HCT116 (cell line): Measurements from ENCODE around the gene TSC2. TPM values are rescaled to one million over a fixed set of nuclear protein-coding genes. Genes with fewer than 3 reads are reported as not detected.

Experiments used
- ATAC-seq: fragments of 200-7000 bp; cut with Tn5 transposase; 2 replicates; pipeline ENCODE4 v1.9.1; 2020; ENCODE audit warnings: mild to moderate bottlenecking, moderate library complexity
- BruUV-seq: library from RNA; stranded (reverse); fragments of 400-500 nt; replicated peaks from 2 replicates; lab custom pipeline; 2021; lab: Mats Ljungman, UMichigan
- CTCF ChIA-PET: fragments of 300-600 bp; sonication (Branson Sonifier 250); formaldehyde crosslinking; loops from one replicate; lab custom pipeline; 2021; ENCODE audit warnings: antibody characterized with exemption; lab: Charles Lee
- POLR2A ChIA-PET: fragments of 300-600, 350-600 bp; sonication (Branson Sonifier 250); formaldehyde crosslinking; loops from one replicate; lab custom pipeline; 2021; ENCODE audit warnings: antibody characterized with exemption; lab: Charles Lee
- RAD21 ChIA-PET, 2 experiments: fragments of 300-600 bp; sonication (Branson Sonifier 250); formaldehyde crosslinking; loops; one replicate each; lab custom pipeline; 2023; ENCODE audit warnings: low total read pairs in 2 of 2; ENCODE audit not compliant: uncharacterized antibody in 2 of 2, unreplicated experiment in 2 of 2, low non-redundant PET in 1 of 2; lab: Charles Lee
- DNase-seq: peaks from one replicate; pipeline ENCODE4 v3.0.0-alpha.2; 2010; ENCODE audit warnings: low read depth, low spot score
- H2AFZ ChIP-seq: fragments of 200-600 bp; shearing (Covaris generic), sonication (generic); 2 replicates; pipeline ENCODE4 v1.6.1; 2017; ENCODE audit warnings: low read depth, mixed run types, mixed read lengths, antibody characterized with exemption, low read length; ENCODE audit not compliant: poor library complexity, severe bottlenecking
- H3K27ac ChIP-seq: 2 replicates; pipeline ENCODE4 v1.5.1; 2012; ENCODE audit warnings: low read depth, low read length
- H3K27me3 ChIP-seq: fragments of 200-600 bp; sonication (generic); 2 replicates; pipeline ENCODE4 v1.6.1; 2016; ENCODE audit warnings: mixed run types, low read length, mixed read lengths; ENCODE audit not compliant: insufficient read depth
- H3K36me3 ChIP-seq, 2 experiments: fragments of 200-500 bp in 1 of 2; fragments of 200-600 bp in 1 of 2; sonication (Bioruptor generic) in 1 of 2; sonication (generic) in 1 of 2; 2 replicates each; pipeline versions ENCODE4 v1.5.1 to v1.6.1; 2014 to 2016; ENCODE audit warnings: low read length in 2 of 2, inconsistent platforms in 1 of 2, mixed read lengths in 1 of 2, mixed run types in 1 of 2; ENCODE audit not compliant: insufficient read depth in 2 of 2, control insufficient read depth in 1 of 2
- H3K4me1 ChIP-seq, 2 experiments: fragments of 200-600 bp in 1 of 2; sonication (generic) in 1 of 2; 2 replicates each; pipeline versions ENCODE4 v1.5.1 to v1.6.1; 2012 to 2017; ENCODE audit warnings: low read length in 2 of 2, inconsistent platforms in 1 of 2, mild to moderate bottlenecking in 1 of 2, mixed read lengths in 1 of 2, mixed run types in 1 of 2, moderate library complexity in 1 of 2; ENCODE audit not compliant: insufficient read depth in 2 of 2, control insufficient read depth in 1 of 2
- H3K4me2 ChIP-seq: fragments of 200-600 bp; sonication (generic); 2 replicates; pipeline ENCODE4 v1.6.1; 2017; ENCODE audit warnings: mixed run types, low read length, mixed read lengths
- H3K4me3 ChIP-seq, 2 experiments: fragments of 200-600 bp in 1 of 2; sonication (generic) in 1 of 2; replicated peaks in 1 of 2; 2 replicates each; pipeline ENCODE4 v1.5.1; 2011 to 2016; ENCODE audit warnings: low read length in 2 of 2, control low read depth in 1 of 2, low read depth in 1 of 2, mild to moderate bottlenecking in 1 of 2, mixed read lengths in 1 of 2, mixed run types in 1 of 2
- H3K79me2 ChIP-seq: fragments of 200-600 bp; sonication (generic); 2 replicates; pipeline ENCODE4 v1.6.1; 2017; ENCODE audit warnings: mild to moderate bottlenecking, mixed run types, low read length, moderate library complexity, mixed read lengths; ENCODE audit not compliant: insufficient read depth
- H3K9ac ChIP-seq: fragments of 200-600 bp; sonication (generic); 2 replicates; pipeline ENCODE4 v1.6.1; 2016; ENCODE audit warnings: low read length, mixed read lengths
- H3K9me2 ChIP-seq: fragments of 200-600 bp; sonication (generic), shearing (Covaris generic); 2 replicates; pipeline ENCODE4 v1.6.1; 2017; ENCODE audit warnings: mixed run types, mild to moderate bottlenecking, moderate library complexity; ENCODE audit not compliant: insufficient read depth
- H3K9me3 ChIP-seq, 2 experiments: fragments of 200-500 bp in 1 of 2; fragments of 200-600 bp in 1 of 2; sonication (Bioruptor generic) in 1 of 2; sonication (generic) in 1 of 2; 2 replicates each; pipeline ENCODE4 v1.6.1; 2014 to 2017; ENCODE audit warnings: low read length in 2 of 2, mixed read lengths in 2 of 2, inconsistent platforms in 1 of 2, low read depth in 1 of 2, mild to moderate bottlenecking in 1 of 2, mixed run types in 1 of 2, moderate library complexity in 1 of 2; ENCODE audit not compliant: control insufficient read depth in 1 of 2, insufficient read depth in 1 of 2
- H4K20me1 ChIP-seq: fragments of 200-600 bp; sonication (generic), shearing (Covaris generic); 2 replicates; pipeline ENCODE4 v1.6.1; 2017; ENCODE audit warnings: mixed run types, mild to moderate bottlenecking, moderate library complexity; ENCODE audit not compliant: insufficient read depth
- EZH2 ChIP-seq: fragments of 200-600 bp; sonication (generic); IDR thresholded peaks from 2 replicates; pipeline ENCODE4 v1.6.1; 2017; ENCODE audit warnings: antibody characterized with exemption, mixed run types
- POLR2A ChIP-seq: IDR thresholded peaks from 2 replicates; pipeline ENCODE4 v1.7.0; 2011; ENCODE audit warnings: borderline replicate concordance; ENCODE audit not compliant: insufficient read depth, insufficient read length; ENCODE audit errors: extremely low read depth
- POLR2AphosphoS5 ChIP-seq: IDR thresholded peaks from 2 replicates; pipeline ENCODE4 v1.6.1; 2011; ENCODE audit warnings: mild to moderate bottlenecking, low read depth, low read length, moderate library complexity
- RAD21 ChIP-seq: IDR thresholded peaks from 2 replicates; pipeline ENCODE4 v1.6.1; 2012; ENCODE audit warnings: low read depth, mild to moderate bottlenecking
- YY1 ChIP-seq: IDR thresholded peaks from 2 replicates; pipeline ENCODE4 v1.6.1; 2011; ENCODE audit warnings: low read length, low read depth, moderate library complexity, mild to moderate bottlenecking; ENCODE audit not compliant: insufficient replicate concordance; ENCODE audit errors: extremely low read depth
- ZFX ChIP-seq: fragments of 450-650 bp; IDR thresholded peaks from 2 replicates; pipeline ENCODE4 v1.6.1; 2017
- intact Hi-C: fragments of 100-400 bp; cut with micrococcal nuclease; formaldehyde crosslinking; loops from 2 replicates; pipeline ENCODE4 v1.10.0; 2022
- total RNA-seq: library from RNA; stranded (reverse); gene quantifications from one replicate; pipeline ENCODE4 v1.2.1, GENCODE V29; 2021; ENCODE audit not compliant: unreplicated experiment
- TF ChIP-seq, protein P1 (sequence below): IDR thresholded peaks from 2 replicates; pipeline ENCODE4 v1.6.1; 2012; ENCODE audit warnings: low read depth
- TF ChIP-seq, protein P2 (sequence below): IDR thresholded peaks from 2 replicates; pipeline ENCODE4 v1.6.1; 2011; ENCODE audit warnings: mild to moderate bottlenecking, low read length, moderate library complexity; ENCODE audit not compliant: insufficient replicate concordance; ENCODE audit errors: extremely low read depth
- TF ChIP-seq, protein P3 (sequence below): IDR thresholded peaks from 2 replicates; pipeline ENCODE4 v1.6.1; 2012
- TF ChIP-seq, protein P4 (sequence below), 3 experiments: fragments of 200-600 bp in 1 of 3; sonication (generic) in 1 of 3; IDR thresholded peaks in 2 of 3; conservative IDR thresholded peaks in 1 of 3; 2 replicates each; pipeline ENCODE4 v1.5.1; 2012 to 2017; ENCODE audit warnings: low read depth in 2 of 3, low read length in 2 of 3, antibody characterized with exemption in 1 of 3, borderline replicate concordance in 1 of 3, control low read depth in 1 of 3, mild to moderate bottlenecking in 1 of 3, mixed read lengths in 1 of 3, mixed run types in 1 of 3, moderate library complexity in 1 of 3; ENCODE audit not compliant: insufficient read depth in 1 of 3
- TF ChIP-seq, protein P5 (sequence below): IDR thresholded peaks from 2 replicates; pipeline ENCODE4 v1.6.1; 2012

TSC2 gene
- total RNA-seq, 1 experiment from 2014 or later: 74.1 TPM

DNA sequence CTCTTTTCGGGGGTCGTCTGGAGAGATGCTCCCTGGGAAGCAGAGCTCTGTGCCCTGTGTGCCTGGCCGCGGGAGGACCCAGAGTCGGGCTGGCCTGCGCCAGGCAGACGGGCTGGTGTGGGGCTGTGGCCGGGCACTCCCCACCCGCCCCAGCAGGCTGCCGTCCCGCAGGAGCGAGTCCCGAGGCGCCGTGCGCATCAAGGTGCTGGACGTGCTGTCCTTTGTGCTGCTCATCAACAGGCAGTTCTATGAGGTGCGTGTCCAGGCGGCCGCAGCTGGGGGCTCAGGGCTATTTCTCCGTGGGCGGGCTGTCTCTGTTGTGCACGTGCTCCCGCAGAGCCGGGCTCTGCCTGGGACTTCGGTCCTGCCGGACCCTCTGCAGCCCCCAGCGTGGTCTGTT, 15.0 kb downstream of the TSC2 start (continued):
- TF ChIP-seq, protein P1, sequence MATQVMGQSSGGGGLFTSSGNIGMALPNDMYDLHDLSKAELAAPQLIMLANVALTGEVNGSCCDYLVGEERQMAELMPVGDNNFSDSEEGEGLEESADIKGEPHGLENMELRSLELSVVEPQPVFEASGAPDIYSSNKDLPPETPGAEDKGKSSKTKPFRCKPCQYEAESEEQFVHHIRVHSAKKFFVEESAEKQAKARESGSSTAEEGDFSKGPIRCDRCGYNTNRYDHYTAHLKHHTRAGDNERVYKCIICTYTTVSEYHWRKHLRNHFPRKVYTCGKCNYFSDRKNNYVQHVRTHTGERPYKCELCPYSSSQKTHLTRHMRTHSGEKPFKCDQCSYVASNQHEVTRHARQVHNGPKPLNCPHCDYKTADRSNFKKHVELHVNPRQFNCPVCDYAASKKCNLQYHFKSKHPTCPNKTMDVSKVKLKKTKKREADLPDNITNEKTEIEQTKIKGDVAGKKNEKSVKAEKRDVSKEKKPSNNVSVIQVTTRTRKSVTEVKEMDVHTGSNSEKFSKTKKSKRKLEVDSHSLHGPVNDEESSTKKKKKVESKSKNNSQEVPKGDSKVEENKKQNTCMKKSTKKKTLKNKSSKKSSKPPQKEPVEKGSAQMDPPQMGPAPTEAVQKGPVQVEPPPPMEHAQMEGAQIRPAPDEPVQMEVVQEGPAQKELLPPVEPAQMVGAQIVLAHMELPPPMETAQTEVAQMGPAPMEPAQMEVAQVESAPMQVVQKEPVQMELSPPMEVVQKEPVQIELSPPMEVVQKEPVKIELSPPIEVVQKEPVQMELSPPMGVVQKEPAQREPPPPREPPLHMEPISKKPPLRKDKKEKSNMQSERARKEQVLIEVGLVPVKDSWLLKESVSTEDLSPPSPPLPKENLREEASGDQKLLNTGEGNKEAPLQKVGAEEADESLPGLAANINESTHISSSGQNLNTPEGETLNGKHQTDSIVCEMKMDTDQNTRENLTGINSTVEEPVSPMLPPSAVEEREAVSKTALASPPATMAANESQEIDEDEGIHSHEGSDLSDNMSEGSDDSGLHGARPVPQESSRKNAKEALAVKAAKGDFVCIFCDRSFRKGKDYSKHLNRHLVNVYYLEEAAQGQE: no peak
- TF ChIP-seq, all 23 proteins: peak for 0

DNA sequence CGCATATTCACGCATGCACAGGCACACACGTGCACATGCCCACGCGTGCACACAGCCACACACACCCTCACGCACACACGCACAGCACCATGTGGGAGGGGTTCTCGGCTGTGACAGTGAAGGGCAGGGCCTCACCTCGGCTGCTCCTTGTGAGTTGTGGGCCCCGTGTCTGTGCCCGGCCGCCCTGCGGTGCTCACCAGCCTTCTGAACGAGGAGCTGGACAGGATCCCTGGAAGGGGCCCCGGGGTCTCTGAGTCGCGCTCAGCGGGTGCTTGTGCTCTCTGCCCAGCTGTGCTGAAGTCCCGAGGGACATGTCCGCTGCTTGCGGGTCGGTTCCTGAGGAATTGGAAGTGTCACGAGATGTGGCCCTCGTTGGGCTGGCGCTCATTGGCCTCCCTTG, 16.1 kb downstream of the TSC2 start:
- TF ChIP-seq RAD21 (no peak), POLR2A (no peak), YY1 (no peak), EZH2 (no peak), POLR2AphosphoS5 (no peak), ZFX (no peak)
- TF ChIP-seq, protein P1: no peak
- TF ChIP-seq, protein P2, sequence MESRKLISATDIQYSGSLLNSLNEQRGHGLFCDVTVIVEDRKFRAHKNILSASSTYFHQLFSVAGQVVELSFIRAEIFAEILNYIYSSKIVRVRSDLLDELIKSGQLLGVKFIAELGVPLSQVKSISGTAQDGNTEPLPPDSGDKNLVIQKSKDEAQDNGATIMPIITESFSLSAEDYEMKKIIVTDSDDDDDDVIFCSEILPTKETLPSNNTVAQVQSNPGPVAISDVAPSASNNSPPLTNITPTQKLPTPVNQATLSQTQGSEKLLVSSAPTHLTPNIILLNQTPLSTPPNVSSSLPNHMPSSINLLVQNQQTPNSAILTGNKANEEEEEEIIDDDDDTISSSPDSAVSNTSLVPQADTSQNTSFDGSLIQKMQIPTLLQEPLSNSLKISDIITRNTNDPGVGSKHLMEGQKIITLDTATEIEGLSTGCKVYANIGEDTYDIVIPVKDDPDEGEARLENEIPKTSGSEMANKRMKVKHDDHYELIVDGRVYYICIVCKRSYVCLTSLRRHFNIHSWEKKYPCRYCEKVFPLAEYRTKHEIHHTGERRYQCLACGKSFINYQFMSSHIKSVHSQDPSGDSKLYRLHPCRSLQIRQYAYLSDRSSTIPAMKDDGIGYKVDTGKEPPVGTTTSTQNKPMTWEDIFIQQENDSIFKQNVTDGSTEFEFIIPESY: no peak
- TF ChIP-seq, protein P3, sequence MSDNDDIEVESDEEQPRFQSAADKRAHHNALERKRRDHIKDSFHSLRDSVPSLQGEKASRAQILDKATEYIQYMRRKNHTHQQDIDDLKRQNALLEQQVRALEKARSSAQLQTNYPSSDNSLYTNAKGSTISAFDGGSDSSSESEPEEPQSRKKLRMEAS: no peak
- TF ChIP-seq, protein P4, sequence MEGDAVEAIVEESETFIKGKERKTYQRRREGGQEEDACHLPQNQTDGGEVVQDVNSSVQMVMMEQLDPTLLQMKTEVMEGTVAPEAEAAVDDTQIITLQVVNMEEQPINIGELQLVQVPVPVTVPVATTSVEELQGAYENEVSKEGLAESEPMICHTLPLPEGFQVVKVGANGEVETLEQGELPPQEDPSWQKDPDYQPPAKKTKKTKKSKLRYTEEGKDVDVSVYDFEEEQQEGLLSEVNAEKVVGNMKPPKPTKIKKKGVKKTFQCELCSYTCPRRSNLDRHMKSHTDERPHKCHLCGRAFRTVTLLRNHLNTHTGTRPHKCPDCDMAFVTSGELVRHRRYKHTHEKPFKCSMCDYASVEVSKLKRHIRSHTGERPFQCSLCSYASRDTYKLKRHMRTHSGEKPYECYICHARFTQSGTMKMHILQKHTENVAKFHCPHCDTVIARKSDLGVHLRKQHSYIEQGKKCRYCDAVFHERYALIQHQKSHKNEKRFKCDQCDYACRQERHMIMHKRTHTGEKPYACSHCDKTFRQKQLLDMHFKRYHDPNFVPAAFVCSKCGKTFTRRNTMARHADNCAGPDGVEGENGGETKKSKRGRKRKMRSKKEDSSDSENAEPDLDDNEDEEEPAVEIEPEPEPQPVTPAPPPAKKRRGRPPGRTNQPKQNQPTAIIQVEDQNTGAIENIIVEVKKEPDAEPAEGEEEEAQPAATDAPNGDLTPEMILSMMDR (IDR thresholded peaks at IDR 0.05 in 2 of 3, conservative IDR thresholded peaks at IDR 0.05 in 1 of 3; ENCODE audit: borderline replicate concordance in 1 of 3, insufficient read depth in 1 of 3, low read depth in 2 of 3, low read length in 2 of 3): no peak
- TF ChIP-seq, protein P5, sequence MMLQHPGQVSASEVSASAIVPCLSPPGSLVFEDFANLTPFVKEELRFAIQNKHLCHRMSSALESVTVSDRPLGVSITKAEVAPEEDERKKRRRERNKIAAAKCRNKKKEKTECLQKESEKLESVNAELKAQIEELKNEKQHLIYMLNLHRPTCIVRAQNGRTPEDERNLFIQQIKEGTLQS: no peak
- Histone ChIP-seq H3K4me1 (no peaks in the 10 kb centered on the region), H3K4me3 (no peak overlapping the region), H2AFZ (no peak overlapping the region), H3K27me3 (no peaks in the 10 kb centered on the region), H3K9ac (no peak overlapping the region), H3K79me2 (no peaks in the 10 kb centered on the region), H3K9me2 (no peaks in the 10 kb centered on the region), H3K9me3 (no peaks in the 10 kb centered on the region), H4K20me1 (no peaks in the 10 kb centered on the region), H3K36me3 (peaks cover 4 to 7% of the 10 kb centered on the region in 2 experiments; a peak in 3 of 4 replicates), H3K4me2 (no peak overlapping the region), H3K27ac (no peak overlapping the region)
- intact Hi-C loops: no loop called here
- CTCF ChIA-PET: no interaction called here
- no peak for ATAC-seq
- RAD21 ChIA-PET: no interaction called here
- DNase-seq: no peak
- POLR2A ChIA-PET: no interaction called here
- BruUV-seq: no TSS peak
